ENCODE data around the gene ATP6V1G2.
A peak's percentile ranks its signal among the peaks of the same experiment; 100 is the strongest.

GRCh38 chr6:31541059-31541657 is 5.2 kb downstream of the ATP6V1G2 start:
- TF ChIP-seq CTCF (IDR thresholded peaks at IDR 0.05; ENCODE audit: poor library complexity, severe bottlenecking): no peak
- TF ChIP-seq SMC3 (conservative IDR thresholded peaks at IDR 0.05; ENCODE audit: poor library complexity): no peak
- TF ChIP-seq REST (IDR thresholded peaks at IDR 0.05; ENCODE audit: borderline replicate concordance): no peak
- TF ChIP-seq POLR2AphosphoS5 (IDR thresholded peaks at IDR 0.05): peak; percentile 33
- TF ChIP-seq TAF1 (IDR thresholded peaks at IDR 0.05; ENCODE audit: low read depth): no peak
- TF ChIP-seq RAD21 (conservative IDR thresholded peaks at IDR 0.05): no peak
- no peak for TF ChIP-seq EZH2 (IDR thresholded peaks at IDR 0.05; ENCODE audit: borderline replicate concordance, insufficient read depth, low read length, poor library complexity, severe bottlenecking)
- no peak for TF ChIP-seq MXI1 (conservative IDR thresholded peaks at IDR 0.05; ENCODE audit: poor library complexity, severe bottlenecking)

Measured in neural cell (in vitro differentiated cells).